Stimulated activated CD4-positive, alpha-beta T cell treated with anti-CD3 and anti-CD28 coated beads, TNF-alpha, amount 100 ng/mL, for 1 hour (primary cell): Measurements from ENCODE around the gene ZDHHC14.

ENCODE experiments used
- DNase-seq, 3 donors: peaks; one replicate each; pipeline ENCODE4 v3.0.0-alpha.2; 2020; ENCODE audit warnings: low read depth in 3 of 3, low spot score in 1 of 3

Gene ZDHHC14

GRCh38 chr6:157516319-157517026, 135.5 kb downstream of the ZDHHC14 start:
- no peak for DNase-seq

DNA sequence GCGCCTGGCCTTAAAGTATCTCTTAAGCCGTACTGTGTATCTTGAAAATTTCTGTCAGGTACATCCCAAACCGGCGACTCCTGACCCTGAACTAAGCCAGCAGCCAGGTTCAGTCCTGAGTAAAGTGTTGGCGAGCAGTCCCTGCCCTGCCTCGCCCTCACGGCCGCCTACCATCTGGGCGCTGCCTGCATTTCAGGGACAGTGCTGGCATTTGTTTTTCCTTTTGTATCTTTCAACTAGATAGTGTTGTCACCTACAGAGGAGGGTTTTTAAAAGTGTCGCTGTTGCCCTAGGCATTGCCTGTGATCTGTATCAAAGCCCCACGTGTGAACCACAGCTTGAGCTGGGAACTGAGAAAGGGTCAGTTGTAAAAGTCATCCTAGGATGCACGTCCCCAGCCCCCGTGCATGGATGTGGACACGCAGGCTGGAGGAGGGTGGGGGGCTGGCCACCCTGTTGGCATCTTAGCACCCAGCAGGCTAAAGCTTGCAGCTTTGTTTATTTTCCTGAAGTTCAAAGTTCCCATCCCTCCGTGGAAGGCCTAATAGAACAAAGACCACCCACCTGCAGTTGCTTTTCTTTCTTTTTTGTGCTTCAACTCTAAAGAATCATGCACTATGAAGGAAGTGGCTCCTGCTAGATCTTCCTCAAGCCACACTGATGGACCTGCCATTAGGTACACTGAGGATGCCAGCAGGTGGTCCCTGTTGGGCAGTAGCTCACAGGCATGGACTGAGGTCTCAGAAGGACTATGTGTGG, 136.8 kb downstream of the ZDHHC14 start:
- no peak for DNase-seq

GRCh38 chr6:157518397-157519250, 137.6 kb downstream of the ZDHHC14 start:
- no peak for DNase-seq

GRCh38 chr6:157519255-157520116, 138.5 kb downstream of the ZDHHC14 start:
- no peak for DNase-seq

DNA sequence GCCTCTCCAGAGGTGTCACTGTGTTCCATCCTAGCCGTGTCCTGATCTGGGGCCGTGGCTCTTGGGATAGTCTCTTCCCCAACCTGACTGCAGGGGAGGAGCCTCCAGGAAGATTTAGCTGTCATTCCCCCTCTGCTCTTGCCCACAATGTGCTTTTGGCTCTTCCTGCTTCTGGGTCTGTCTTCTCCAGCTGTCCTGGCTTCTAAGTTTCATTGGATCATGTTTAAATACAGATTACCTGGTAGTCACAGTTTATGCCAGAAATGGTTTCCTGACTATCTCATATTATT, 139.1 kb downstream of the ZDHHC14 start:
- DNase-seq: no peak

DNA sequence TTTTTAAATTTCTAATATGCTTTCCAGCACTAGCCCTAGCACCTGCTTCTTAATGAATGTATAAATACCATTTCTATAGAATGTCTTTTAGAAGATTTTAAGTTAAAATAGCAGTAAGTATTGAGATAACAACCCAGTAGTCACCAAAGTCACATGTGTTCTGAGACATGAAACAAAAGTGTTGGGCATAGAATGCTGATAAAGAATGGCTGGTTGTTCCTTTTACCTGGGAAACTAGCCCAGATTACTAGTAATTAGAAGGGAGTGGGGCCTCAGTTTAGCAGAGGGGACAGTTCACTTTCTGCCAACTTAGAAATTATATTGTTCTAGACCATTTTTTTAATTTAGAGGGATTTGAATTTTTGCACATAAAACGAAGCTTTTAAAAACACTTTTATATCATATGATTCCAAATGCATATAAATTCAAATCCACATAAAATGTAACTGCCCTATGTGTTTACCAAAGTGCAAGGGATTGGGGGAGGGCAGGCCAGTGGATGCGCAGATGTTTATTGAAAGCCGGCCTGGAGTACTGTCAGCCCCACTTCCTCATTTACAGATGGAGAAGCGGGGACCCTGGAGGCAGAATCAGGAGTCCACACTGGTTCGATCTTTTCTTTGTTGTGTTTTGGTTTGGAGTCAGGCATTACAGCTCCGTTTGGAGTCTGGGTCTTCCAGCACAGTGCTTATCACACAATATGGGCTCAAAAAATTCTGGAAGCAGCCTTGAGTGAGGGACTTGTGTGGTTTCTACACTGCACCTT, 139.8 kb downstream of the ZDHHC14 start:
- no peak for DNase-seq

DNA sequence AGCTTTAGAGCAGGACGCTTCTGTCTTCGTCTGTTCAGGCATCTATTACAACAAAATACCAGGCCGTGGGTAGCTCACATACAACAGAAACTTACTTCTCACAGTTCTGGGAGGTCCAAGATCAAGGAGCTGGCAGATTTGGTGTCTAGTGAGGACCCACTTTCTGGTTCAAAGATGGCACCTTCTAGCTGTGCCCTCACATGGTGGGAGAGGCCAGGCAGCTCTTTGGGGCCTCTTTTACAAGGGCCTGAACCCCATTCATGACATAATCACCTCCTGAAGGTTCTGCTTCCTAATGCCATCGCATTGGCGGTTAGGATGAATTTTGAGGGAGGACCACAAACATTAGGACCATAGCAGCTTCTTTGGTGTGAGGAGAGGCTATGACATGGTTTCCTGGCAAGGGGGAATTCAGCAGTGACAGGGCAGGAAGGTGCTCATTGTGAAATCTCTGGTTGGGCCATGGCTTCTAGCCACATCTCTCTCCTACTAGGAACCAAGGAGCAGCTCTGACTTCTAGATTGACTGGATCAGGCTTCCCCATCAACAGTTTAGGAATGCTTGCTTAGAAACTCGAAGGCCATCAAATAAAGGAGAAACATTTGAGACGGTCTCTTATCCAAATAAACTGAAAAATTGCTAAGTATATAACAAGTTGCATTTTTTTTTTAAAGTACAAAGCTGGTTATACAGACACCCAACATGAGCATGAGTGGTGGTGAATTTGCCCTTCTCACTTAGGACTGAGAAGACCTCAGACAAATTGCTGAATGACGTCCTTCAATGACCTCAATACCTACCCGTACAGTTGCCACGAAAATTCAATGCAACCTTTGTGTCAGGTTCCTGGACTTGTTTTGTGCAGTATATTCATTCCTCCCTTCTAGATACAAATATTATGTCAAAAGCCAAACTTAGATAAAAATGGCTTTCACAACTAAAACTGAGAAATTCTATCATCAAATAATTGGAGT, 140.7 kb downstream of the ZDHHC14 start:
- DNase-seq: no peak

DNA sequence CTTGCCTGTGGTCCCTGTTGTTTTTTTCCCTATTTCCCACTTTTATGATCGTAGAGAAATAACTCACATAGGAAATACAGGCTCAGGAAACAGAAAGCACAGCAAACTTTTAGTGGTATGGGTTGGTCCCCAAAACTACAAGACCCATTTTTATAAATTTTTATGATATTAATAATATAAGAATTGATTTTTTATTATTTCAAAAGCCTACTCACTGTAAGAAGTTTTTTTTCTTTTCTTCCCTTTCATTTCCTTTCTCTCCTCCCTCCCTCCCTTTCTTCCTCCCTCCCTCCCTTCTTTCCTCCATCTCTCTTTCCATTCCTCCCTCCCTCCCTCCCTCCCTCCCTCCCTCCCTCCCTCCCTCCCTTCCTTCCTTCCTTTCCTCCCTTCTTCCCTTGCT, 141.5 kb downstream of the ZDHHC14 start:
- DNase-seq: no peak

DNA sequence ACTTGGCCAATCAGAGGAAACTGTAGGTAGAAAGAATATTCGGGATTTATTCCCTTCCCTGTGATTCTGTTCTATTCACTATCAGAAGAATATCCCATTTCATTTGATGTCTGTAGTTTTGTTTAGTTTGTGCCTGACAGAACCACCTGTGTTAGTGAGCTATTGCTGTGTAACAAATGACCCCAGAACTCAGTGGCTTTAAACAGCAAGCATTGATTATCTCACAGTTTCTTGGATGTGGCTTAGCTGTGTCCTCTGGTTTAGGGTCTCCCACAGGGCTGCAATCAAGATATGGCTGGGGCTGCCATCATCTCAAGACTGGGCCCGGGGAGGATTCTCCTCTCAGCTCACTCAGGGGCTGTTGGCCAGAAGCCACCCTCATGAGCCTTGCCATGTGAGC, 143.7 kb downstream of the ZDHHC14 start:
- no peak for DNase-seq

DNA sequence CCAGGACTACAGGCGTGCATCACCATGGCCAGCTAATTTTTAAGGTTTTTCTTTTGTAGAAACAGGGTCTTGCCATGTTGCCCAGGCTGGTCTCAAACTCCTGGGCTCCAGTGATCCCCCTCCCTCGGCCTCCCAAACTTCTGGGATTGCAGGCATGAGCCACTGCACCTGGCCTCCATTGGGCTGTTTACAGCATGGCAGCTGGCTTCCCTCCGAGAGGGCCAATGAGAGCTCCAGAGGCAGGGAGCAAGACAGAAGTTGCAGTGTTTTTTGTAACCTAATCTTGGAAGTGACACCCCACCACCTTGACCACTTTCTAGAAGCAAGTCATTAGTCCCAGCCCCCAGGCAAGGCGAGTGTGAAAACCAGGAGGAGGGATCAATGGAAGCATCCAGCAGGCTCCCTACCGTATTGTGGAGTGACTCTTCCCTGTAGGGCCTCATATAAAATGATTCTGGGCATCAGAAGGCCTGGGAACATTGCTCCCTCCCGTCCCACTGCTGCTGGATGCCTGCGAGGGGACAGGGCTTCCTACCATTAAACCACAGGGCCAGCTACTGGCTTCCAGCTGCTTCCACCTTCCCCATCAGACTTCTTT, 144.4 kb downstream of the ZDHHC14 start:
- no peak for DNase-seq

- no peak for DNase-seq
Observed at GRCh38 chr6:157525918-157526425, 145.0 kb downstream of the ZDHHC14 start.

DNA sequence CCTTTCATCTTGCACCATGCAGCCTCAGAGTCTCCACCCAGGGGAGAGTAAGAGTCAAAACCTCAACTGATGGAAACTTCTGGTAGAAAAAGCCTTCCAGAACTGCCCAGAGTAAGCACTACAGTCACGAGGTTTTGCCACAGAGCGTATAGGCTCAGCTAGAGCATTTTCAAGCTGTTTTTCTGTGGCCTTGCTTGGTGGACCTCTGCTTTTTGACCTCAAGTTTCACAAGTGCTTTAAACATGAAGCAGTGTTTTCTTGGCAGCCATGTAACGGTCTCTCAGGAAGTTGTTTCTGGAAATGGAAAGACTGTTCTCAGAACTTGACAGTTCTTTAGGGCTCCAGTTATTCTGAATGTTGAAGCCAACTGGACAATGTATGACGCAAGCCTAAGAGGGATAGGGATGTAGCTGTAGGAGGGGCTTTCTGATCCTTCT, 146.5 kb downstream of the ZDHHC14 start:
- DNase-seq: no peak

GRCh38 chr6:157528931-157529653, 148.1 kb downstream of the ZDHHC14 start:
- DNase-seq: no peak

DNA sequence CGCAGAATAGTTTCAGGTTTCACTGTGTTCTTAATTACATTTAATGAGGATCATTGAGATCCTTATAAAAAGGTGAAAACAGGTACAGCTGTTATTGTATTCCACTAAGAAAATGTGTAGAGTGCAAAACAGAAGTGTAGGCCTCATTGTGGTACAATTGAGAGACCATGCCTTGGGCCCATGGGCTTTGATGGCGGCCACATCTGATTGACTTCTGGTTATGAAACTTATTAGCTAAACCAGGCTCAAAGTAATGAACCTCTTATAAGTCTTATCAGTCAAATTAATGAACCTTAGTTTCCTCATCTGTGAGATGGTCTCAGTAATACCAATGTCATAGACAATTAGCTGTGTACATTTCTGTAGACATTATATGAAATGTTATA, 148.7 kb downstream of the ZDHHC14 start:
- no peak for DNase-seq

DNA sequence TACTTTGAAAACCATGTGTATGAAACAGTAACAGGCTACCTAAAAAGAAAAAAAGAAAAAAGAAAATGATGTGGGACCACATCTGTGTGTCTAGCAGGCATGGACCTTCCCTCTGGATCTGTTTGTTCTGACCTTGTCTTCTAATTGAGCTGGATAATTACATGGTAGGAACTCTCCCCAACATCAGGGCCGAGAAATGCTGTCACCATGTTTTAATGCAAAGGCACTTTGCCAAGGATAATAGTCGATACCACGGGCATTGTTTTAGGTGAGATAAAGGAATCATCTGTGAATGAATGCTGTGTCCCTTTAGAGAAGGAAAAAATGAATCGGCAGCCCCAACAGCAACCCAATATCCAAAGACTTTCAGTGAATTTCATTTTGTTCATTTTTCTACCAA, 149.1 kb downstream of the ZDHHC14 start:
- no peak for DNase-seq

DNA sequence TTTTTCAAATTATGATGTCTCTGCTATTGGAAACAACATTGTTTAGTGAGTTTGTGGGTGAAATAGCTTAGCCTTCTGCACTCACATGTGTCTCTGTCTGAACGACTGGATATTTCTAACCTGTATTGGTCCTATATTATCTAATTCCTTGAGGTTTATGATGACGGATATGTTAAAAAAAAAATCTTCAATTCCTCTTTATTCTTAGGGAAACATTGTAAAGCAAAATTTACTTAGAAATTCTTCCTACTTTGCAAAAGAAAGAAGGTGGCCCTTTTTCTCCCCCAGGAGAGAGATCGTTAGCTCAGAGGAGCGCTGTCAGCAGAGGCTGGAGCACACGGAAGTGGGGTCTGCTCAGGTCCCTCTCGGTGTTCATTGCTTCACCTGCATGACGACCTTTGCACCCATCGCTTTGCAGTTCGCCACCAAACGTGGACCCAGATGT, 149.8 kb downstream of the ZDHHC14 start:
- no peak for DNase-seq

GRCh38 chr6:157531169-157531985, 150.4 kb downstream of the ZDHHC14 start:
- no peak for DNase-seq
